T-helper 1 cell treated with Interleukin-12 subunit alpha and Interleukin-12 subunit beta and Interleukin-4 antibody, amounts not matched to agents 30 ng/mL and 1 ng/mL, for 36 hours (primary cell): ENCODE measurements around the gene AAGAB. TPM values are rescaled to one million over a fixed set of nuclear protein-coding genes. Genes with fewer than 3 reads are reported as not detected.

Experiments
- intact Hi-C: fragments of 100-400 bp; cut with micrococcal nuclease; formaldehyde crosslinking; loops from one replicate; pipeline ENCODE4 v1.15.1; 2024
- total RNA-seq: library from RNA; stranded (reverse); gene quantifications from 2 replicates; pipeline ENCODE4 v1.2.3, GENCODE V29; 2022

The AAGAB gene
- total RNA-seq, 1 donor from 2014 or later = 51.7 TPM

DNA sequence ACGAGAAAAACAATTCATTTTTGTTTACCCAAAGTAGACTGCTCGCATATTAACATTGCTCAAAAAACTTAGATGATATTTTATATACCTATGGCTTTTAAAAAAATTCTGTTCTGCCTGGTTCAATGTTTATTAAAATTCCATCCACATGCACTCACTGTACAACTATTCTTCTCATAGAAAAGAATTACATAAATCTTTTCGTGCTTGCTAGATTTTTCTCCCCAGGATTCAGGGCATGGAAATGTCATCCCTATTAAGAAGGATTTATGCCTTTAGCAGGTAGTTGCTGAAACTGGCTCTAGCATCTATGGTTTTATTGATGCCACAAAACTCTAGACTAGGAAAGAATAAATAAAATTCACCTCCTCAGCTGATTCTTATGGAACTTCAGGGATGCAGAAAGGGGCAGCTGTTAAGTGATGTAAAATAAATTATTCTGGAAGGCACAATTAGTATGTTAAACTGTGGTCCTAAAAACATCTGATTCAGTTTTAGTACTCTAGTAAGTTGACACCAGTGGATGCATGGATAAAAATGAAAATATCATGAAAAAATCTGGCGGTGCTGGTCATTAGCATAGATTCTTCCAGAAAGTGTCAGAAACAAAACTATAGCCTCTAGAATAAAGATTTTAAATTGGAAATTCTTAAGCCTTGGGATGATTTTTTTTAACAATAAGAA is 41.6 kb downstream of the AAGAB start:
- intact Hi-C loops = no loop called here

DNA sequence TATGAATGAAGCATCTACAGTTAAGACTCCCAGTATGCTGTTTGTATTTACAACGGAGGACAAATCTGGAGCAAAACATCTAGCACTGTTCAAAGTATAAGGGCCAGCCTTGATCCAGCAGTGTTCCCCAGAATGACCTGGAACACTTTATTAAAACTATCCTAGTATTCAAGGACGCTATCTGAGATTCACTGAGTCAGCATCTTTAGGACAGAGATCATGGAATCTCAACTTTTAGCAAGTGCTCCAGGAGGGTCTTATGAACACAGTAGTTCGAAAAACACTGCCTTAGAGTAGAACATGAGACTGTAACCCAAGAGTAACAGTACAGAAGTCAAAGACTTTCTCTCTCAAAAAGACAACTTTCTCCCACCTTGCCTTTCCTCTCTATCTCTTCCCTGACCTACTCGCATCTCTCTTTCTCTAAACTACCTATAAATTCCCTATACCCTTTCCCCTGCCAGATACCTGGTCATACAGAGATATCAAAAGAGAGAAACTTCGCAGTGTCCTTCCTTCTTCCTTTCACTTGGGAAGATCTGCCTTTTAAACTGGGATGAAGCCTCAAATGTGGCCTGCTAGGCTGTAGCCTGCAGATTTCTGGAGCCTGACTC is 43.8 kb downstream of the AAGAB start:
- intact Hi-C loops = no loop called here

DNA sequence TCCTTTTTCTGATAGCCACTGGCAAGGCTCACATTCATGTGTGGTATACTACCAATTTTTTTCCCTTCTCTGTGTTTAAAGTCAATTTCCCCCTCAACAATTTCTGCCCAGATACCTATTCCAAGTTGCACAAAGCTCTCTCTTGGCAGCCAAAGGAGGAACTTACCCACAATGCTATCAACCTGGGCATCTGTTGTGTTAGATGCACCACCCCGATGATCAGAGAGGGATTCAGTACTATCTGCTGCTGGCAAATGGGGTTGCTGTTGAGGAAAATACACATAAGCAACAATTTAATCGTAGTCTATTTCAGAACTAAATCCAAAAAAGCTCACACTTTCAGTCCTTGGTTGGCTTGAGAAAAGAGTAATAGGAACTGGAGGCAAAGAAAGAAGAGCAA is 46.1 kb downstream of the AAGAB start:
- intact Hi-C loops = no loop called here

DNA sequence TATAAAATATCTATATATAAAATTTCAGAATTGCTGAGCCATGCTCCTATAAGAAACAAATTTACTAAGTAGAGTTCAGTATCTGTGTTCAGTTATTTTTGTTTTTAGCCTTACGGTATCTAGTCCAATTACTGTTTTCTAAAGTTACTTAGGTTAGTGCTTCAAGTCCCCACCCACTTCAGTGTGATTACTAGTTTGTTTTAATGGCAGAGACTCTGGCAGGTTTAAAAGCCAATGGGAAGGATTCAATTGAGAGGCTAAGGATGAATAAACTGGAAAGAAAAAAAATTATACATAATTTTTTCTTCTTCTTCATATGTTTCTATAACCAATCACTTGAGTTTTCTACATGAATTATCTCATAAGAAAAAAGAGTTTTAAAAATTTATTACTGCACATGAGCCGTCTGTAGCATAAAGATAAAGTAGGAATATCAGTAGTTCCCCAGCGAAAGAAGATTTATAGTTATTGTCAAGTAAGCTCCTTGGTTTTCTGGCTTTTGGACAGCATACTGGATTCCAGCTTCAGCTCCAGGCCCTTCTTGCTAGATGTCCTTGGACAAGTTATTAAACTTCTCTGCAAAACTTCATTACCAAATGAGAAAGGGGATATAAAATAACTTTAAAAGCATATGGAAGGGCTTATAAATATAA is 46.8 kb downstream of the AAGAB start:
- intact Hi-C loops = no loop called here

DNA sequence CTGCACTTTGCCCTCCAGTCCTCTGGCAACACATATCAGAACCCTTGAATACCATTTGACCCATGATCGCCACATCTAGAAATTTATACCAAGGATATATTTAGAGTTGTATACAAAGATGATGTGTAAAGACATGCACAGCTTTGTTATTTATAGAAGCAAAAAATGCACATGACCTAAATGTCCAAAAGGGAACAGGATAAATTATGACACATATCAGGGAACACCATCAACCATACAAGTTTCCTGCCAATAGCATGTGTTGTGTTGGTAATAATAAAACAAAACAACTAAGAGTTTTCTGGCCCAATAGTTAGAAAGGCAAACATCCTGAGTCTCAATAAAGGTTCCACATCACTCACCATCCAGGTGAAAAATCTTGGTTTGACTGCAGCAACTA is 51.5 kb downstream of the AAGAB start:
- intact Hi-C loops = no loop called here

DNA sequence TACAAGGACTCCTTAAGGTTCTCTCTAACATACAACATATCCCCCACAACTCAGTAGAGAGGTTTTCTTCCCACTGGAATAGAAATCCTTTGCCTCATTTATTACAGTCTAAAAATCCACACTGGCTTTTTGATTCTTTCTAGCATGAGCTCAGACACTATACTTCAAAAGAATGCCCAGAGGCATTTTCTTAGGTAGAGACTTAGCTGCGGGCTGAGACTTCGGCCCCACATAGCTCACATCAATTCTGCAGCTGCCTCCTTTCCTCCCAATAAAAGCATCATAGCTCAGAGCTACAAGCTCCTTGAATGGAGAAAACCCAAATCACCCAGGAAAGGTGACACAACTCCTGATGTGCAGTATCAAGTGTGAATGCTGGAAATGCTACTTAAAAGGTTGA is 52.4 kb downstream of the AAGAB start:
- intact Hi-C loops = no loop called here

DNA sequence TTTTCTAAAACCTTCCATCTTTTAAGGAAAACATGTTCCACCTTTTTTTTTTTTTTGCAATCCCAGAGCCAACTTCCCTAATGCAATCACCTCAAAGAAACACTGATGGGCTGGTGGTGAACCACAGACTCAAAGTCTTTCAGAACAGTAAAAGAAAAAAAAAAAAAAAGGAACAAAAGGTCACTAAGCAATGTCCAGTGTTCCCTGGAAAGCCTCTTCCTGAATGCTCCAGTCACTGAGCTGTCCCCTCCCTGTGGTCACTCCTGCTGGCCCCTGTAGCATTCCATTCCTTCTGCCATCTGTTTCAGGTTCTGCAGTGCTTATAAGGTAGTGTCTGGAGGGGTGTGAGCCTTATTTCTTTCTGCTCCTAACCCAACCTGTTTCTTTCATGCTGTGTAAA is 53.3 kb downstream of the AAGAB start:
- intact Hi-C loops = no loop called here

DNA sequence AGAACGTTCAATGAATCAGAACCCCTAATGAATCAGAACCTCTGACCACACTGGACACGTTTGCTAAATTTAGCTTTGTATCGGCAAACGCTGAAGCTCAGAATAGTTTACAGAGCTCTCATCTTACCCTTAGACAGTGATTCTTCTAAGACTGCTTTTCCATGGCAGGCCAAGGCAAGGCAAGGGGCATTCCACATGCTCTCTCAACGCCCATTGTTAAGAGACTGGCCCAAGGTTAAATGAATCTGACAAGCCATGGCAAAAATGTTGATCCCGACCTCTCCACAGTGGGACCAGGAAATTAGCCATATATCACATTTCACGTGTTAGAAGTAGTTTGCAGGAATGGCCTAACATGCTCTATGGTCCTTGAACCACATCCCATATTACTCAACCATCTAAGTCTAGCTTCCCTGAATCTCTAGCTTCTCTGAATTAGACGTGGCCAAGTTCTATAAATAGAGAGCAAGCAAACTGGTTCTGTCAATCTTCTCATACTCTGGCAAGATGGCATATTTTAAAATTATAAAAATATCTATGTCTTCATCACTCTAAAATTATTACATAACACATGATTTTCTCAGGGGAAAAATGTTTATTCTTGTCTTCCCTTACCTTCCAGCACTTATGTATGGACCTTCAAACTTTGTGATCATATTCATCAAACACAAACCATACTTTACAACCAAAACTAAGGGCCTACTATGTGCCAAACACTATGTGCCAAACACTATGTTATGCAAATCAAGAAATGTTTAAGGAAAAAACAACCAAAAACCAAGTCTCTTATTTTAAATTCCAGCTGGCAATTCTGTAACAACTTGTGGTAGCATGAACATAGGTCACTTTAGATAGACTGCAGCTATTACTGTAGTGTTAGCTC is 54.3 kb downstream of the AAGAB start:
- intact Hi-C loops = loop anchor here (5.0 kb wide), 1 partner anchor 102 kb away; no protein-coding TSS in a partner anchor

DNA sequence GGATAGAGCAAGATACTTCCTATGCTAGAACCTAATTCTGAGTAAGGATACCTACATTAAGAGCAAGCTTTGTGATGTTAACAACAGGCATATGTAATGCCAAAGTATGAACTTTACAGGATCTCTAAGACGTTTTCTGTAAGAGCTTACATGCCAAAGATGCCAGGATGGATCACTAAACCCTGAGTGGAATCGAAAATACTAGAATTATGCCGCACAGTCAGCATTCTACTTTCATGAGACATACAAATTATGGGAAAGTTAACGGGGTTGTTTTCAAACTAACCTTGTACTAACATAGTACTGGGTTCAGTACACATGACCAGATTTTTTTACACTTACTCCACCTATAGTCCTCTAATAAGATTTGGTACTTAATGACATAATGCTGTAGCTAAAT is 55.1 kb downstream of the AAGAB start:
- intact Hi-C loops = loop anchor here (5.0 kb wide), 1 partner anchor 103 kb away; no protein-coding TSS in a partner anchor

DNA sequence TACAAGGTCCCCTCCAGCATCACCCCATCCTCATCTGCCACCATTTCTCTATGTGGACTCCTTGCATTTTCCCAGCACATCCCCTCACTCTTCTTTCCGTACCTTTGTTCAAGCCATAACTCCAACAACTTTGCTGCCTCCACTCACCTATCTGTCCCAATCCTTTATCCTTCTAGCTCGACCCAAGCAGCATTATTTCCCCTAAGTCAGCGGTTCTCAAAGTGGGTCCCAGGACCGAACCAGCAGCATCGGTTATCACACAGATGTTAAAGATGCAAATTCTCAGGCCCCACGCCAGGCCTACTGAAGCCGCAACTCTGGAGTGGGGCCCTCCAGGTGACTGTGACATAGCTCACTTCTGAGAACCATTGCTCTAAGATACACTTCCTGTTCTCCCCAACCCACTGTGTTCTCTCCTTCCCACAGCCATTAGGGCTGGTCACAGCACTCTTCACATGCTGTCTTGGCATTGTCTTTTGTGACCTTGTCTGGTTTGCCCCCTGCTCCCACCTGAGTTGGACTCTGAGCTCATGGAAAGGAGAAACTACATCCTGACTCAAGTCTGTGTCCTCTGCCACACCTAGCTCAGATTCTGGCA is 56.2 kb downstream of the AAGAB start:
- intact Hi-C loops = loop anchor here (5.0 kb wide), 1 partner anchor 104 kb away; no protein-coding TSS in a partner anchor

DNA sequence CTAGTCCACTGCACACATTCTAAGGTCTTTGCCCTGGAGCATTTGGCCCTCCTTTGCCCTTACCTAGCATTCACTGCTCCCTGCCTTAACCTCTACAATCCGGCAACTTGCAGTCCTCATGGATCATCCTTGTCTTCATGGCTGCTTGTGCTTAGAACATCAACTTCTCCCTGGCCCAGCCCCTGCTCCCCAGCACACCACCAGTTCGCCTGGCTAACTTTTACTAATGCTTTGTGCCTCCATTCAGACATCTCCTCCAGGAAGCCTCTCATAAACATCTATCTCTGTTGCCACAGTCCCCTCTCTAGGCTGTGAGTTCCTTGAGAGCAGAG is 57.1 kb downstream of the AAGAB start:
- intact Hi-C loops = loop anchor here (5.0 kb wide), 1 partner anchor 105 kb away; no protein-coding TSS in a partner anchor

DNA sequence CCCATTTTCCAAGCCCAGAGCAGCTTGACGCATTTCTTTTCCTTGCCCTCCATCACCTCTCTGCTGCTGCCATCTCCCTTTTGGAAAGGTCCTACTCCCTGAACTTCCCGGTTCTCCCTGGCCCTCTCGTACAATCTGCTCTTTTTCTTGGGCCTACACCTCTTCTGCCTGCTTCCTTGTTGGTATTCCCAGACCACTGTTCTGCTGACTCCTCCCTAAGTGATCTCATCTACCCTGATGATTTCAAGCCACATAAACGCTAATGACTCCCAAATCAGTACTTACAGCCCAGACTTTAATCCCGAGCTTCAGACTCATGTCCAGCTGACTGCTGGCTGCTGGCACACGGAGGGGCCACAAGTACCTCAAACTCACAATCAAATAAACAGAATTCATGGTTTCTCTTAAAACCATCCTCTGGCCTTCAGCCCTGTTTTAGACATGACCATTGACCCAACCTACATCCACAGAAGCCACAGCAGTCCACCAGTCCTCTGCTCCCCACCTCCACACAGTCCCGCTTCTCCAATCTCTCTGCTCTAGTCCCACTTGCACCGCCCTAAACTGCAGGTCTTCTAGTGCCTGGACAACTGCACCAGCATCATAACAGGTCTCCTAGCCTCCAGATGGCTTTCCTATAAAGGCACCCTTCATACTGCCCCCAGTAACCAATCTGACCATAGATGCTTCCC is 57.6 kb downstream of the AAGAB start:
- intact Hi-C loops = loop anchor here (5.0 kb wide), 1 partner anchor 105 kb away; no protein-coding TSS in a partner anchor

DNA sequence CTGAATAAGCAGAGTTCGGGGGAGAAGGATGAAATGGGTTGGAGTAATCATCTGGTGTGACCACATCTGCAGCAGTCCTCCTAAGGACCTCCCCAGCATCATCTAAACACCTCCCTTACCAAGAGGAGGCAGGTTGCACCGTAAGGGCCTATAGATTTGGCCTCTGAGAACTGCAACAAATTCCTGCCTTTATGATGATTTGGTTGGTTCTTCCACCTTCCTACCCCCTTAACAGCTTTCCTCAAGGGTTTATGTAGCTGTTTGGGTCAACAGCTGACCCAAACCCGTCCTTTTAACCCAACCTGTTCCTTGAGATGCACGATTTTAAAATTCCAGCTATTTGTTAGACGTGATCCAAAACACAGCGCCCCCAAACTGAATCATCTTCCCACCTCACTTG is 58.2 kb downstream of the AAGAB start:
- intact Hi-C loops = loop anchor here (5.0 kb wide), 1 partner anchor 106 kb away; no protein-coding TSS in a partner anchor

DNA sequence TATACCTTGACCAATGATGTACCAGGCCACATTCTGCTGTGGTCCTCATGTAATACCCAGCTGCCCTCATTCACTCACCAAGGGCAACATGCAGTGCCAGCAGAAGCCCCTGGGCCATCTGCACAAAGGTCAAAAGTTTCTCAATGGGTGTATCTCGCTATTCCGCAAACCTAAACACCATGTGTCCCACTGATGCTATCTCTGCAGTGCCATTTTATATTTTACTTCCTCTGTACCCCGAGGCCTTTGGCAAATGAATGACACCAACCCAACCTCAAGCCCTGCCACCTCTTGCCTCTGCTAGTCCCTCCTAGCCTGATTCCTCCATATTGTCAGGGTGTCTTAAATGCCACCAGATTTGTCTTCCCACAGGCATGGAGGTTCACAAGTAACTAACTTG is 59.2 kb downstream of the AAGAB start:
- intact Hi-C loops = loop anchor here (5.0 kb wide), 1 partner anchor 107 kb away; no protein-coding TSS in a partner anchor

DNA sequence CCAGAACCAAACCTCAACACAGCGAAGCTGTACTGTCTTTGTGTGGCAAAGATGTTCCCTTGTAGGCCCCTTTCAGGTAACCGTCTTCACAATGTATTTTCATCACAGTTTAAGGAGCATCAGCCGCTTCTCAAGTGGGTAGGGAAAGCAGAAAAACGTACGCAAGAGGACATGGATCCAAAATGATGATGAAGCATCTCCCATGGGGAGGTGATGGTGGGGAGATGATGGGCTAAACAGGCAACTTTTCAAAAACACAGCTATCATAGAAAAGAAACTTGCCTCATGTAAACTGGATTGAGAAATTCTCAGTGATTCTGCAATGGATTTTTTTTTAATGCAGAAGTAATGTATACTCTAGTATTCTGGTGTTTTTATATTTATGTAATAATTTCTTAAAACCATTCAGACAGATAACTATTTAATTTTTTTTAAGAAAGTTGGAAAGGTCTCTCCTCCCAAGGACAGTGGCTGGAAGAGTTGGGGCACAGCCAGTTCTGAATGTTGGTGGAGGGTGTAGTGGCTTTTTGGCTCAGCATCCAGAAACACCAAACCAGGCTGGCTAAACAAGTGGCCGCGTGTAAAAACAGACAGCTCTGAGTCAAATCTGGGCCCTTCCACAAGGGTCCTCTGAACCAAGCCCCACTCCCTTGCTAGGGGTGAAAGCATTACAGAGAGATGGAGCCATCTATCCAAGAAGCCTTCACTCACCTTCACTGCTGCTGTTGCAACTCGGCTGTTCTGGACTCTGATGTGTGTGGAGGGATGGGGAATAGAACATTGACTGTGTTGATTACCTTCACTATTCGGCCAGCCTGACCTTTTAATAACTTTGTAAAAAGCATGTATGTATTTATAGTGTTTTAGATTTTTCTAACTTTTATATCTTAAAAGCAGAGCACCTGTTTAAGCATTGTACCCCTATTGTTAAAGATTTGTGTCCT is 60.0 kb downstream of the AAGAB start:
- intact Hi-C loops = loop anchor here (5.0 kb wide), 1 partner anchor 108 kb away; no protein-coding TSS in a partner anchor

DNA sequence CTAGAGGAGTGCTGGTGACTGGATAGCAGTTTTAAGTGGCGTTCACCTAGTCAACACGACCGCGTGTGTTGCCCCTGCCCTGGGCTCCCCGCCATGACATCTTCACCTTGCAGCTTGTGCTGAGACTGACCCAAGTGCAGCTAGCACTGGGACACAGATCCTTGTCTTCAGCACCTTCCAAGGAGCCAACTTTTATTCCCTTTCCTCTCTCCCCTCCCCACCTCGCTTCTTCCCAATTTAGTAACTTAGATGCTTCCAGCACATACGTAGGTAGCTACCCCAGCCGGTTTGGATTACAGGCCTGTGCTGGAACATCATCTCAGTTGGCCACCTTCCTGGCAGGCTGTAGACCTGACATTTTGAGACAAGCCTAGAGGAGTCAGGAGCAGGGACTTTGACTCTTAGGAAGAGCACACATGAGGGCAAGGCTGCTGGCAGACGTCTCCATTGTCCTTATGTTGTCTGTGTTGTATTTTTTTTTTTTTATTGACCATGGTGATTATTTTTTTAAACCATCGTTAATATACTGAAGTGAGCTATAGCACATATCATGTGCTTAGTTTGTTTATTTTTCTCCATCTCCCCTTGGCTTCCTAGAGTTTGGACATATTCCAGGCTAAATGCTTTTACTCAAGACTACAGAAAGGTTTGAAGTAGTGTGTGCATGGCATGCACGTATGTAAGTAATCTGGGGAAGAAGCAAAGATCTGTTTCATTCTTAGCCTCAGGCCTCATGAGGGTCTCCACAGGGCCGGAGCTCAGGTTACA is 61.1 kb downstream of the AAGAB start:
- intact Hi-C loops = no loop called here

DNA sequence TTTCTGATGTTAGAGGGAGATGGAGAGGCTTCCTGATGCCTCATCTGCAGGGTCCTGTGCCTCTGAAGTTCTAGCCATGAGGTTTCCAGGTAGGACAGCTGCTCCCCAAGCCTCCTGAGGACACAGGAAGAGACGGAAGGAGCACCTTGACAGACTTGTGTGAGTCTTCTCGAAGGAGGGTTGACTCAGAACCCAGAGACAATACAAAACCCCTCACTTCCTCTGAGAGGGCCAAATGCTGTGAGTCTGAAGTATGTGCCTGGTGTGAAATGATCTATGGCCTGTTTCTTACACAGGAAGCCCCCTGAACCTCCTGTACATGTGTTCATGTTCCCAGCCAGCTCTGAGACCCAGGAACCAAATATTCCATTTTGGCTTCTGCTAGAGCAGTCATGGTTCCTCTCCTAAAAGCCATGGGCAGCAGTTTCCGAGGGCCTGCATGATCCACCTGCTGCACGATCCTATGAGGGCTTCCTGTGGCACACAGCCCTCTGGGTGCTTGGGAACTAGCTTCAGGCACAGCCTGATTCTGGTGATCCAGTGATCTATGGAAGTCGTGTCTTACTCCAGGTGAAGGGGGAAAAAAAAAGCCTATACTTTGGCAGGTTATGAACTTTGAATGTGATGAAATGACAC is 62.2 kb downstream of the AAGAB start:
- intact Hi-C loops = no loop called here

DNA sequence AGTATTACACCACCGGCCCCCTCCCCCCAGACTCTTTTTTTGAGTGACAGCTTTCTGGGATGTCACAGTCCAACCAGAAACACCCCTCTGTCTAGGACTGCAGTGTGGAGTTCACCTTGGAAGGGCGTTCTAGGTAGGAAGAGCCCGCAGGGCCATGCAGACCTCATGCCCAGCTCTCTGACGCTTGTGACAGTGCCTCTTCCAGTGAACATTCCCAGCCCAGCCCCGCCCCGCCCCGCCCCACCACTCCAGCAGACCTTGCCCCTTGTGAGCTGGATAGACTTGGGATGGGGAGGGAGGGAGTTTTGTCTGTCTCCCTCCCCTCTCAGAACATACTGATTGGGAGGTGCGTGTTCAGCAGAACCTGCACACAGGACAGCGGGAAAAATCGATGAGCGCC is 63.6 kb downstream of the AAGAB start:
- intact Hi-C loops = no loop called here
